Stimulated activated CD4-positive, alpha-beta T cell treated with anti-CD3 and anti-CD28 coated beads, Interleukin-2, amount 100 ng/mL, for 24 hours (primary cell): ENCODE measurements around the gene KCNMB2.
"Not testable (repeated sequence)": the region's sequence is repeated elsewhere in the genome, so short reads cannot be mapped to it uniquely, and the experiment has no call there.

Source experiments
- DNase-seq, 2 donors: peaks; one replicate each; pipeline ENCODE4 v3.0.0-alpha.2; 2020

KCNMB2 gene

DNA sequence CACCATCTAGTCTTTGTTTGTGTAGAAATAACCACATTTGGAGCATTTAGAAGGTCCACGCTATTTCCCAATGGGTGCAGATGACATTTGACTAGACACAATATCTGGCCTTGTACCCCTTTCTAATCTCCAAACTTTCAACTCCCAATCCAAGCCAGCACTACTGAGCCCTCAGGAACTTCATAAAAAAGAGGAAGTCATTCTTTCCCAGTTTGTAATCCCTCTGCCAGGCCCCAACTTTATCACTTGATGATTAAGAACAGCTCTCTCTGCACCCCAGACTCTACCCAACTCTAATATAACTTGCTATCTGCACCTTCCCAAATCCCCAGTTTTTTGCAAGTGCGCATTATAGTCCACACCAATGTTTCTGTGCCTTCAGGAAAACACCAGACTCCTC is 170.2 kb downstream of the KCNMB2 start:
- DNase-seq: no peak

DNA sequence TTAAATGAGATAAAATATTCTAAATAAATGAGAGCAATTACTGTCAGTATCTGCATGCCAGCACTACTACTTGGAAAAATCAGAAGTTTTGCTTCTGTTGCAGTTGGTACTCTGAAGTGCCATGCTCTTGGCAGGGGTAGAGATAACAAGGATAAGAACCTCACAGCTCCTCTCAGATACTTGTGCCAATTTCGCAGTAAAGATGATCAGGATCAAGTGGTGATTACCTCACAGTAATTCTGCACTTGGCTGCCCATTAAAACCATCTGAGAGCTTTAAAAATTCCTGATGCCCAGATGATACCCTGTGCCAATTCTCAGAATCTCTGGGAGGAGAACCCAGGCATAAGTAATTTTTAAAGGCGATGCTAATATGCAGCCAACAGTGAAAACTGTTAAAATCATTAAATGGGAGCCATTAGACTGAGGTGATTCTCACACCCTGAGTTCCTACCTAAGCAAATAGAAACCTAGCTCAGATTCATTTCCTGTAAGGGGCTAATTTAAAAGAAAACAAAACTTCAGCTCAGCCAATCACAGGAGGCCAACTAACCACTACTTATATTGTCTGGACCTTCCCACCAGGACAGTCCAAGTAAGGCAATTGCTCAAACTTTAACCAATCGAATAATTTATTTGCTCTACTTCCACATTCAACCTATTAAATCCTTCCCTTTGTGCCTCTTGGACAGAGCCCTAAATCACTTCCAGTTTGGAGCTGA is 171.2 kb downstream of the KCNMB2 start:
- DNase-seq: no peak

DNA sequence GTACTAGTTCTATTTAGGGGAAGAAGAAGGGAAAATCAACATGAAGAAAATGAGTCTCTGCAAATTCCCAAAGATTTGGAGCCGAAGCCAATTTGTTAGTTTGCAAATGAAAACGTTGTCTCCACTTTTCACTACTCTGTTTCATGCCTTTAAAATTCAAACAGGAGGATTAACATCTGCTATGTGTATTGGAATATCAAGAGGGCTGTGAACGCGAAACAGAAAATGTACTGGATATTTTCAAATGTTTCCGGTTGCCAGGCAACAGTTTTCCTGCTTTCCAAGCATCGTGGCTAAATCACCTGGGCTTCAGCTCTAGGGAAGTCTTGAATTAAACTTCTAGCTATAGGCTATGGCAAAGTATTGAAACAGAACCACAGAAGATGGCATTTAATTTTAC is 172.8 kb downstream of the KCNMB2 start:
- DNase-seq: no peak

DNA sequence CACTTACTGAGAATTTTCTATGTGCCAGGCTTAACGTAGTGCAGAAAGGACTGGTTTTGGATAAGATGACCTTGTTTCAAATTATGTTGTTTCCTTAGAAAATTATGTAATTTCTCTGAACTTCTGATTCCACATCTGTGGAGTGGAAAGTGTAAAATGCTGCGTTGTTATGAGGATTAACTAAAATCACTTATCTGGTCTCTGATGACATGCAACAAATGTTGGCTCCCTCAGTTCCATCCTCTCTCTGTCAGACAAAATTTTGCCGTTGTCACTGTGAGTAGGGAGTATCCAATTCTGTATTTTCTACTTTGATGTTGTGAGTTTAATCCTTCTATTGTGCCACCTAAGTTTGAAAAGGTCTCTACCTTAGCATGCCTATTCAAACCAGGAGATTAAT is 175.5 kb downstream of the KCNMB2 start:
- DNase-seq: no peak

DNA sequence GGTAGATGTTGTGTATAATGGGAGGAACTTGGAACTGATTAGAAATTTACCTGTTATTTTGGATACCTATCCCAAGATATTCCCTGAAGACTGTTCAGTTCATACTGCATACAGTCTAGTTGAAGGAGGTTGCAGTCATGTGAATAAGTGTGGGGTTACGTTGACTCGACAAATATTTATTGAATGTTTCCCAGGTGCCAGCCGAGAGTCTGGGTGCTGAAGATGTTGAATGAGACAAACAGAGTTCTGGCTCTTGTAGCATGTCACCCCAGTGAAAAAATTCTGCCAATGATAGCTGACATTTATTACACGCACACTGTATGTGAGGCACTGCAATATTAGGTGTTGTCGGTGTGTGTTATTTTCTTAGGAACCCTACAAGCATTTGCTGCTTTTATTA is 176.0 kb downstream of the KCNMB2 start:
- DNase-seq: no peak

DNA sequence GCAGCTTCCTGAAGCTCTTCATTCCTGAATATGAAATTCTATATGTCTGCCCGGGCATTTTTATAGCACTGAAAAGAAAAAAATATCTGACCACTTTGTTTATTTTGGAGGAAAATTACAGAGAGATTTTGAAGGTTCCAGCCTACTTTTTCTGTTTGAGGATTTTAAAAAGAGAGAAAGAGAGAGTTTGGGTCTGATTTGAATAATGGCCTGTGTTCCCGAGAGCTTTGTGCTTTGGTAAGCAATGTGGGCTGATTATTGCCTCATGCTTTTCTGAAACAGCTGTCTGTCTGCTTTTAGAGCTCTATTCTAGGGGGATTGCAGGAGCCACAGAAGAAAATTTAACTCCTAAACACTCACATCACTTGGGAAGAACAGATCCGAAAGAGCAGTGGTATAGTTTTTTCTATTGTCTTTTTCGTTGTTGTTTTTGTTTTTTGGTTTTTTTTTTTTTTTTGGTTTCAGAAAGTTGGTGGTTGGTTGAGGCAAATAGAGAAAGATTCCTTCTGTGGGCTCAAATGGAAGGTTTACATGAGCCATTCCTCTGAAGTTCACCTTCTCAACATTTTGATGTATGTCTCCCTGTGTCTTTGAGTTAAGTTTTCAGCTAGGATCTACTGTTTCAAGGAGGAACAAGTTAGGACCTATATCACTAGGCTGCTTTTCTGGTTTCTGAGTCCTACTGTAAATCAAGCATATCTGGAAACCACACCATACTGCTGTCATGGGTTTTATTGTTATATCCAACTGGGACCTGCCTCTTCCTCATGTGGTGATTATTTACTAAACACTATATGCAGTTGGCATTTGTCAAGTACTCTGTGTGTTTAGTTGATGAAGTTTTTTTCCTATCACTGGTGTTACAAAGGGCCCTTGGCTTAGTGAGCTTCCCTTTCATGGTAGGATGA is 178.9 kb downstream of the KCNMB2 start:
- no peak for DNase-seq

DNA sequence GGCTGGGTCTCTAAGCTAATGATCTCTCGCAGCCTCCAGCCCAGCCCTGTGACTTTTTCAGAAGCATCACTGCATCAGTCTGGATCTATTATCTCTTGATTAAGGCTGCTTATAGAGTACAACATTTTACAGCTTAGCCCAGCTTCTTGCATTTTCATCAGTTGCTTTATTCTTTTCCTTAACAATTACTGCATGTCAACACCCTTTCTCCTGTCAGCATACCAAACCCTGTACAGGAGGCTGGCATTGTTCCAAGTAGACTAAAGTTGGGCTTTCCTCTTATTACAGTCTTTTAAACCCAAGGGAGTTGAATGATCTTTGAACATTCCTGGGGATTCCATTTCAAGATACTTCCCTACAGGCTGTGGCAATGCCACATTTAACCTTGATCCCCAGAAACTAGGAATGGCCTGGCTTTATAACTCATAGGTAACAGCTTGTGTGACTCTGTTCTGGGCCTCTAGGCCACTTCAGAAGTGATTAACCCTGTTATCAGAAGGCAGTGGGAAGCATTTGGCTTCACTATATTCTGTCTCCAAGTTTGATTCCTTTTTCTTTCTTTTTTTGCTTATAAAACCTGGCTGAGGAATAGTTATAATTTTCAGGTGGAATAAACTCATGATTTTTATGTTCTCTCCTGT is 182.9 kb downstream of the KCNMB2 start:
- no peak for DNase-seq

DNA sequence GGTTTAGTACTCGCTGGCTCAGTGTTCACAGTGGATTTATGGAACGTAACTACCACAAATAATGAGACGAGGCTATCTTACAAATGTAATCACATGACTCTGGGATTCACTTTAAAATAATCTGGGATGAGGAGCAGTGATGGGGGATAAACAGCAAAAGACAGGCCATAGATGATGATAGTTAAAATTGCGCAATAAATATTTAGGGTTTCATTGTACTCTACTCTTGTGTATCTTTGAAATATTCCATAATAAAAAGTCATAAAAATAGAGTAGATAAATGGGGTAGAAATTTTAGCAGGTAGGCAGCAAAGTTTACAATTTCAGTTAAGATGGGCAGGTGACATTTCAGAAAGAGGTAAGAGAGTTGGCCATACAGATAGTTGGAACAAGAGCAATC is 196.6 kb downstream of the KCNMB2 start:
- no peak for DNase-seq

DNA sequence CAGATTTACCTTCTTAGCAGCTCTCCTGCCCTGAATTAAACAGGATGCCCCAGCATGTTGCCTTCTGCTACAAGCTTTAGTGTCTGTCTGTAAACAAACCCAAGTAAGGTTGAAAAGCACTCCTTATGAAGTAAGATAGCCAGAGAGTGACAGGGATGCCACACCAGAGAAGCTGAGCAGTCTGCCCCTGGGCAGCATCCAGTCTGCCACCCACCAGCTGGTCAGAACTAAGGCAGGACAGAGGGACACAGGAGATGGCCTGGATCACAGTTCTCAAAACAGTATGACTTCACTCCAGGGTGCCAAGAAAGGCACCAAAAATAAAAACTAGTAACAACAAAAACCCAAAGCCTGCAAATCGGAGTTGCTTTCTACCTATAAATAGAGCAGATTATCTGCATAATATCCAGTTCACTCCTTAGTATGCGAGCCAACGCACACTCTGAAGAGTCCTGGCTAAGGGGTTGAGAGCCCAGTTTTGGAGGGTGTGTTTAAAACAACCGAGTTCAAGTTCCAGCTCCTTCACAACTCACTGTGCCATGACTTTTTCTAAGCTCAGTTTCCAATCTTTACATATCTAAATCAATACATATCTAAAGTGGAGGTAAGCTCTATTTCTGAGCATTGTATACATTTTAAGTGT is 198.9 kb downstream of the KCNMB2 start:
- no peak for DNase-seq

DNA sequence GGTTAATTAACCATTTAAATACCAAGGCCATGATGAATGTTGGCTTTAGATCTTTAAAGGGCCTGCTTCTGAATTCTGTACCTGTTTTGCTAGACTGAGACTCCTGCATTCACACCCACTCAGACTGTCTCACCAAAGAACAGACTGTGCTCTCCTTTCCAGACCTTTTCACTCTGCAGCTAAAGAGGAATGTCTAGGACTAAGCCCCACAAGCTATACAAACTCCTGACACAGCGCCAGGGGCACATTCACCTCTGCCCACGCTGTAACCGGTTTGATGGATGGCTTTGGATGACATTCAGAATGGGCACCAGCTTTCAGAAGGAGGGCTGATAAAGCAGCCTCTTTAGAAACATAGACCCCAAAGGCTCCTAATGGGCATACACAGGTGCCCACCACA is 200.1 kb downstream of the KCNMB2 start:
- DNase-seq: no peak

DNA sequence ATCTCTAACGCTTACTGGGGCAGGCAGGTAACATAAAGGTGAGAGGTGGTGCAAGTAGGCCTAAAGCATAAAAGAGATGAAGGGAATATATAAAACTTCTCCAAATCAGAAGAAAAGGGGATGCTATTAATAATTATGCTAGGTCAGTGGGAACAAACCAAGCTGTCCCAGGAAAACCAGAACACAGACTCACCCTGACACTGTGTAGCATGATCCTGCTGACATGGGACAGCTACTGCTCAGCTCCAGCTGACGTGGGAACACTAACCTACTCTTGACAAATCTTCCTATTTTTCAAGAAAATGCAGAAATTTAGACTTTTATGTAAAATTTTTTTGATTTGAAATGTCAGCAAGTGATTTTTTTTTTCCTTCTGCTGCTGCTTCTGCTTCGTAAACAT is 203.5 kb downstream of the KCNMB2 start:
- no peak for DNase-seq

DNA sequence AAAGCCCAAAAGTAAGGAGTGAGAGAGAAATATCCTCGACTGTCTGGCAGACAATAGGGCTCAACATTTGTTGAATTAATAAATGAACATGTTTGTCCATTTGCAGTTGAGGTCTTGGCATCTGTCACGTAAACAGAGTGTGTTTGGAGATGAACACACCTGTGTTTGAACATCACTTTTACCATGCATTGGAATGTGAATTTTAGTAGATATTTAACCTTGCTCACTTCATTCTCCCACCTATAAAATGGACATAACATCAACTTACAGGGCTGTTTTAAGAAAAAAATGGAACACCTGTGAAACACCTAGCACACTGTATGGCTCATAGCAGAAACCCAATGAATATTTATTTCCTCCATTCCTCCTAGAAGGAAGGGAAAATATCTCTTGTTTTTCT is 204.8 kb downstream of the KCNMB2 start:
- no peak for DNase-seq

DNA sequence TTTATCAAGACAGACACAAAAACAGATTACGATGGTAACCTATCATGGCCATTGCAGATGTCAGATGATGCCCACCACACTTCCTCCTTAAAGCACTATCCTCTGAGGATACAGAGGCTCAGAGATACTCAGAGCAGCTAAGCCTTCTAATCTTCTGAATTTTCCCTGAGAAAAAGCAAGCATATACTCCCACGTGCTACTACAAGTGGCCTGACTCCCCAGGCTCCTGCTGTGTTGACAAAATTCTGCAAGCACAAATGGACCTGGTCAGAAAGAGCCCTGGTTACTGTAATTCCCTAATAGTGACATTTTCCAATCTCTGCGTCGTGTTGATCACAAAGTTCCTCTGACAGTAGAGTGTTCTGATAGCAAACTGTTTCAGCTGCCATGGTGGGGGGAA is 207.1 kb downstream of the KCNMB2 start:
- no peak for DNase-seq

DNA sequence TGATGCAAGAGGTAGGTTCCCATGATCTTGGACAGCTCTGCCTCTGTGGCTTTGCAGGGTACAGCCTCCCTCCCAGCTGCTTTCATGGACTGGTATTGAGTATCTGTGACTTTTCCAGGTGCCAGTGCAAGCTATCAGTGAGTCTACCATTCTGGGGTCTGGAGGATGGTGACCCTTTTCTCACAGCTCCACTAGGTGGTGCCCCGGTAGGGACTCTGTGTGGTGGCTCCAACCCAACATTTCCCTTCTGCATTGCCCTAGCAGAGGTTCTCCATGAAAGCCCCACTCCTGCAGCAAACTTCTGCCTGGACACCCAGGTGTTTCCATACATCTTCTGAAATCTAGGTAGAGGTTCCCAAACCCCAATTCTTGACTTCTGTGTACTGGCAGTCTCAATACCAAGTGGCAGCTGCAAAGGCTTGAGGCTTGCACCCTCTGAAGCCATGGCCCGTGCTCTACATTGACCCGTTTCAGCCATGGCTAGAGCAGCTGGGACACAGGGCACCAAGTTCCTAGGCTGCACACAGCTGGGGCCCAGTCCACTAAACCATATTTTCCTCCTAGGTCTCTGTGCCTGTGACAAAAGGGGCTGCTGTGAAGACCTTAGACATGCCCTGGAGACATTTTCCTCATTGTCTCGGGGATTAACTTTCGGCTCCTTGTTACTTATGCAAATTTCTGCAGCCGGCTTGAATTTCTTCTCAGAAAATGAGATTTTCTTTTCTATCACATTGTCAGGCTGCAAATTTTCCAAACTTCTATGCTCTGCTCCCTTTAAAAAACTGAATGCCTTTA is 209.8 kb downstream of the KCNMB2 start:
- not testable (repeated sequence) for DNase-seq

DNA sequence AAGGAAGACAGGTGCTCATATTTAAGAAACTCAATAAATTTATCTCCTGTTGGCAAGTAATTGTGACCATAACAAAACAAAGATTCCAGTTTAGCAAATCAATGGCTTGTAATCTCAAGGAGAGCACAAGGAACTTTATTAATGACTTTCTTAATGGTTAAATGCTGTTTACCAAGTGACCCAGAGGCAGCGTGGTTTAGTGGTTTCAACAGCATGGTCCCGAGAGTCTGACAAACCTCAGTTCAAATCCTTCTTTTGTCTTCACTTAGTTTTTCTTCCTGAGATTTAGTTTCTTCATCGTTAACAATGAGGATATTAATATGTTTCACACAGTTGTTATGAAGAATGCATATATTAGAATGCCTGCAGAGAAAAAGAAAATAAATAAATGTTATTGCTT is 212.6 kb downstream of the KCNMB2 start:
- DNase-seq: no peak

DNA sequence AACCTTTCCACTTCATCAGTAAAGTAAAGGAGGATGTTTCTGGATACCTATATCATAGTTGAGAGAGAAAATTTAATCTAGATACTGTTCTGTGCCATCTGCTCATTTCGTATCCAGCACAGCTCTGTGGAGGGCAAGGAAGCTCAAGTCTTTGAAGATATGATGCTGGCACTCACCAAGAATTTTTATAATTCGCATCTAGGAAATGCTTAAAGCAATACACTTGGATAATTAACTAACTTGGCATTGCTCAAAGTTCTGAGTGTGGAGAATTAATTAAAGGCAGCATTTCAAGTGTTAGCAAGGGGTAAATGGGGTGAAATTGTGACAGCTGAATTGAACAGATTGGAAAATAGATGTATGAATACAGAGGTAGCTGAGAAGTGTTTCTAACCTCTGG is 213.2 kb downstream of the KCNMB2 start:
- no peak for DNase-seq

DNA sequence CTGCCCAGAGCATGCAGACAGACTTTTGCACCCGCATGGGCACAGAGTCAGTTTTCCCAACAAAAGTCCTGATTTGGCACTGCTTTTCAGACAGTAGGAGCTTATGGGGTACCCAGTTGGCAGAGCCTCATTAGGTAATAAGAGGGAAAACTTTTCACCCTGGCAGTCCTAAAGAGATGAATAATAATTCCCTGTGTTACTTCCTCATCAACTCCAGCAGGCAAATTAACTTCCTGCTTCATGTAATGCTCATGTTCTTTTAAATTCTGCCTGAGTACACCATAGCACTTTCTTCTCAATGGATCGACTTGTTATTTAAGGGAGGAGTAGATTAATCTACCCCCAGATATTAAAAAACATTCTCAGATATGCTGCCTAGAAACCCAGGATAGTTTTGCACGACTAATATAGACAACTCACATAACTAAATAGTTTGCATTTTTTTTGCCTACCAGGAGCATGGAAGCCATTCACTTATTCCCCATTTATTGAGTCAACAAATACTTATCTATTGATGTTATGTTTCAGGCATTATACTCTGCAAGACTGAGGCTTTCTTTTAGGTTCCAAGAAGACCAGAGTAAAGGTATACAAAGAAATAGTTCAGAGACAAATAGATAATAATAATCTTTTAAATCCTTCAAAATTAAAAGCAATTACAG is 214.5 kb downstream of the KCNMB2 start:
- DNase-seq: no peak

DNA sequence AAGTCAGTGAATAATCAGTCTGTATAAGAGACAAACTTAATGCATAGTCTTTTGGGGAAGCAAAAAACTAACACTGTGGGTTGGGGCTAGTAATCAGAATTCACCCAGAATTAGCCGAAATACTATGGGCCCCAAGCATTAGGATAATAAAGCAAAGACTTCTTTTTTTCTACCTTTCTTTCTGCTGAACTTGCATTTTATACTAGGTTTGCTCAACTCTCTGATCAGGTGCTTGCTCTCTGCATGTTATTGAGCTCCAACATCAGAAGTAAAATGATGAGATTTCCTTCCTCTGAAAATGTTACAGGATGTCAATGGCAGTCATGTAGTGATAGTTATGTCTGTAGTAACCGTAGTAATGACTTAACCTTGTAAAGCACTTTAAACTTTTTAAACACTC is 216.6 kb downstream of the KCNMB2 start:
- no peak for DNase-seq

DNA sequence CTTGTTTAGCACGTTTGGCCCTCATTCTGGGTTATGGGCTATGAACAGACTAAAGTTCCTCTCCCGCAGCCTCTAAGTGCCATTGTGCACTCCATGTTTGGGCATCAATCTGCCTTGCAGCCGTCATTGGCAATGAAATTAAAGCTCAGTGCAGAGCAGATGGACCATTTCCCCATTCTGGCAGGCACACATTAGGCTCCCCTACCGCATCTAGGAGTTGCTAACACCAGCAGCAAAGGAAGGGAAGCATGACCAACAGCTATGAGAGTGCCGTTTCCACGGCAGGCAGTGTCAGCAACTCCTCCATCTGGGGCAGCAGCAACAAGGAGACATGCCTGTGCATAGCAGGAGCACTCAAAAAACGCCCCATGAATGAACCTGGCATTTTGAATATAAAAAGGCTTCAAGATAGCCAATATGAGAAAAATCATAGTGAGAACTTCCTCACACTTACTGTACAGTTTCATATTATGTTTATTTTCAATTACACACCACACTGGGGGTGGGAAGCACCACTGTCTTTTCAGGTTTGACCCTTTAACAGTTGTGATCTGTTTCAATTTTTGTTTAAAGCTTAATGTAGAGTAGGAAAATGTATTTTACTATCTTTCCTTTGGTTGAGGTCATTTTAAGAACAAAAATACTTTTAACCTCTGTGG is 218.7 kb downstream of the KCNMB2 start:
- DNase-seq: no peak

DNA sequence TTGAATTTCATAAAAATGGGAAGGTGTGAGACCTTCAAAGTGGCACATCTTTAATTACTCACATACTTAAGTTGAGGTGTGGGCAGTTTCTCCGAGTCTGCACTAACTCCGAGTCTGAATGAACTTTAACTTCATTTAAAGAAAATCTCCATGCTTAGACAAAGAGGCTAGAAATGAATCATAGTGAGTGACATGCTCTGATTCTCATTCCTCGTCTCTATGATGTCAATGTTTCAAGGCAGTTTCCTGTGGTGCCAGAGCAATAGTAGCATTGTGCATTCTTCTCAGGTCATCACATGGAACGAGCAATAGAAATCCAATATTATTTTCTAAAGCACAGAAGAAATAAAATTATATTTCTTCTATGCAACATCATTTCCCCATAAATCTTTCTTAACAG is 224.8 kb downstream of the KCNMB2 start:
- DNase-seq: no peak

DNA sequence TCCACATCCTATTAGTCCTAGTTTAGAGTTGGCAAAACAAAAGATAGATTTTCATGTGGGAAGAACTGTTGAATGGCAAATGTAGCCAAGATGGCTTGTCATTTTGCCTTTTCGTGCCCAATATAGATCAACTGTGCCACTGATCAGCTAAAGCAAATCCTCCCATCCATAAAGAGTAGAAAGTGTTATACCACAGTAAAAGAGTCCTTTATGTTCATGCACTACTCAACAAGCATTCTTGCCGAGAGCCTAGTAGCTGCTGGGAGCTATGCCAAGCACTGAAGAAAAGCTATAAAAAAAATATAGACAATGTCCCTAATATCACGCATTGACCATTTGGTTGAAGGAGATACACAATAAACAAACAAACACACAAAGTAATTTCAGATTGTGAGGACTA is 225.2 kb downstream of the KCNMB2 start:
- no peak for DNase-seq
